NCI-H774 (cell line): ENCODE data around the gene HS1BP3.

Experiments used
- DNase-seq: peaks from one replicate; lab custom pipeline; 2025; lab: John Stamatoyannopoulos, UW

The HS1BP3 gene

DNA sequence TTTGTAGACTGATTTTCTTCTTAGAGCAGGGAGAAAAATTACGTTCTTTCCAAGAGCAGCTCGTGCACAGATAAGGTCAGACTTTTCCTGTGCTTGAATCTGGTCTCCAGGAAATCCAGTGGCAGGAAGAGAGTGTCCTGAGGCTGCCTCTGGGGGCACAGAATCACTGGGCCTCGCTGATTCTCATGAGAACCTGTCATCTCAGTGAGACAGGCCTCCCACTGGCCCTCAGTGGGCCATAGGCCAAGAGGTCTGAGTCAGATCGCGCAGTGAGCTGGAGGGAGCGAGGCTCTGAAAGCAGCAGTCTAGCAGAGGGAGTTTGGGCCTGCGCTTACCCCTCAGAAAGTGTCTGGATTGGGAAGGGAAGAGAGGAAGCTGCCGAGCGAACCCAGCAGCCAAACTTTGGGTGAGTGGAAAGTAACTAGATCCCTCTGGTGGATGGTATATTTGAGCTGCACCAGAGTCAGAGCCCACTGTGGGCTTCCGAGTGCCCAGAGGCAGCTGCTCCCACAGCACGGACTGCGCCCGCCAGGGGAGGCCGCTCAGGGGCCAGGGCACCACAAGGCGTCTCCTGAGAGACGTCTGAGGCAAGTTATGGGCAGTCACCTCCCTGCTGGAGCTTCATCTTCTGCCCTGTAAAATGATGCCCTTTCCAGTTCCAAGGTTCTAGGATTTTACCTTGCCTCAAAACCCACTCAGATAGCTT, 24.2 kb upstream of the HS1BP3 start:
- no peak for DNase-seq

DNA sequence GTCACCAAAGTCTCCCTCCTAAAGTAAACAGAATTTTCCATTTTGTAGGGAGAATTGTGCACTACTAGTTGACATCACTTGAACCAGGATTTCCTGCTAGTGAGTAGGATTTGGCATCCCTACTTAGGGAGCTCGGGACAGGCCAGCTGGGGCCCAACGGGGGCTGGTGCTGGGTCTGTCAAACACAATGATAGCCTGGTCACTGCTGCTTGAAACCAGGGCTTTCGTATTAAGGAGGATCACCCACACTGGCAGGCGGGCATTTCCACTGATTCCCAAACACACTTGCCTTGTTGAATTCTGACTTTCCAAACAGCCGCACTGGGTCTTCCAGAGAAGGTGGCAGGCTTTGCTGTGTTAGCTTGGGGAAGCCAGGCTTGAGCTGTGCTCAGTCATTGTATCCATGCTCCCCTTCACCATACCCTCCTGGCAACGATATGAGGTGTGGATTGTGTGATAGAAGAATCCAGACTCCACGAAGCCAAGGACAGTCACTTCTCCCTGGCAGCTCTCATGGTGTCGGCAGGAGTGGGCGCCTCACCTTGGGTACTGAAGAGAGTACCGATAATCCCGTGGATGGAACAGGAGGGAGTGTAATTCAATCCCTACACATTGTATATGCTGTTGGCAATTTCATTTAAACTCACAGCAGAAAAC, 23.5 kb upstream of the HS1BP3 start:
- DNase-seq: no peak

DNA sequence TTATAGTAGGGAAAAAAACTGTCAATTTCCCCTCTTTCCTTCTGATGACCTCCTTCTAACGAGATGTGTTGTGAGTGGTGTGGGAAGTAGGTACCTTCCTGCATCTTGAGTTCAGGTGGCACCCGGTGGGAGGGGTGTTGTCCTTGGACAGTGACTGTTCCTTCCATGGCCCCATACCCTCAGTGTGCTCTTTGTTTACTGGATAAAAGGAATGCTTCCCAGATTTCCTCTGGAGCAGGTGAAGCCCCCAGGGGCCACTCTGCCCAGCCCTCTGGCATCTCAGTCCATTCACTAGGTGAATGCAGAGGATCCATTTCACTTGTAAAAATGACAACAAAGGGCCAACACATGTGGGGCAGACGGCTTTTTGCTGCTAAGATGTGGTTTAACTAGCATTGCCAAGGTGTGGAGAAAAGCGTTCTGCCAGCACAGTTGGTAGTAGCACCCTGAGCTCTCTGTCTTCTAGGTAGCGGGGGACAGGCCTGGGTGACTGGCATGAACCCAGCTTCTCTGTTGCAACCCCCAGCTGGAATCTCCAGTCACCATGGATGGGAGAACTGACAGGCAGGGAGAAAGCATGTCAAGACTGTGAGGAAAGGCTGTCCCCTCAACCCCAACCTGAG, 22.9 kb upstream of the HS1BP3 start:
- no peak for DNase-seq

DNA sequence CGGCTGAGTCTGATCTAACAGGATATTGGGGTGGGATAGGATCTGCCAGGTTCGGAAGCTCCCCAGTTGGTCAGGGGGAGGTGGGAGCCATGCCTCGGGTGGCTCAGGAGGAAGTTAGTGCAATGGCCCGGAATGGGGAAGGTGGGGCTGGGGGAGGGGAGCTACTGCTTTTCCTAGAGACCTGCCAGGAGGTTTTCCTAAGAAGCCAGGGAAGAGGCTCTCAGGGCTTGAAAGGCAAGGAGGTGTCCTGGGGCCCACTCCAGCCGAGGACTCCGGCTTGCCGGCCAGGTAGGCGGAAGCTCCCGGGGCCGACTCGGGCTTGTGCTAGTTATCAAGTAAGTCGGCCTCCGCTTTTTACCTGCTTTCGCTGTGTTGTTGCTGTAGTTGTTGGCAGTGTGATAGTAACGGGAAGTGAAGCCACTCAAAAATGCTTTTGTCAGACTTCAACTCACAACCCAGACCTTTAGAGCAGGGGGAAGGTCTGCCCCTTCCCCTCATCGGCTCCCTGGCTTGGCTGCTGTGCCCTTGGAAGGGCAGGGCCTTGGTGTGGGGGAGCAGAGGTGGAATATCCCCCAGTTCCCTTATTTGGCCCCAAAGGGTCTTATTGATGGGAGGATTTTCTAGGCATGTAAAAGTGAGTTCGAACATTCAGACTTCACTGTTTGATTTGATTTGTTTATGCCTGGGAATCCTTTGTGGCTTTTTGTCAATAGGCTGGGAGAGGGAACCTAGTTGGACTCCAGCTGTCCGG, 21.5 kb upstream of the HS1BP3 start:
- DNase-seq: no peak

DNA sequence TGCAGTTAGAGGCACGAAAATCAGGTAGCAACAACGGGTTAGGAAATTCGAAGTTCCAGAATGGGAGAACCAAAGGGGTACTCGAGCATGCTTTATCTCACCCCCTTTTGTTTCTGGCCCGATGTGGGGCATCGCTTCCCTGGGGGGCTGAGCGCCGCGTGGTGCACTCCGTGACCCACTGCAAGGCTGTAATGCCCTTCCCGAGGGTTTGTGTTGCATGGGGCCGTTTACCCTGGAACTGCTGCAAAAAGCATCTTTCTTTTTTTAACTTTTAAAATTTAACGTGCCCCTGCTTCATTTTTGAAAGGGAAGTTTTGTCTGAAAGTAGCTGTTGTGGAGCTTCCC, 20.8 kb upstream of the HS1BP3 start:
- no peak for DNase-seq

DNA sequence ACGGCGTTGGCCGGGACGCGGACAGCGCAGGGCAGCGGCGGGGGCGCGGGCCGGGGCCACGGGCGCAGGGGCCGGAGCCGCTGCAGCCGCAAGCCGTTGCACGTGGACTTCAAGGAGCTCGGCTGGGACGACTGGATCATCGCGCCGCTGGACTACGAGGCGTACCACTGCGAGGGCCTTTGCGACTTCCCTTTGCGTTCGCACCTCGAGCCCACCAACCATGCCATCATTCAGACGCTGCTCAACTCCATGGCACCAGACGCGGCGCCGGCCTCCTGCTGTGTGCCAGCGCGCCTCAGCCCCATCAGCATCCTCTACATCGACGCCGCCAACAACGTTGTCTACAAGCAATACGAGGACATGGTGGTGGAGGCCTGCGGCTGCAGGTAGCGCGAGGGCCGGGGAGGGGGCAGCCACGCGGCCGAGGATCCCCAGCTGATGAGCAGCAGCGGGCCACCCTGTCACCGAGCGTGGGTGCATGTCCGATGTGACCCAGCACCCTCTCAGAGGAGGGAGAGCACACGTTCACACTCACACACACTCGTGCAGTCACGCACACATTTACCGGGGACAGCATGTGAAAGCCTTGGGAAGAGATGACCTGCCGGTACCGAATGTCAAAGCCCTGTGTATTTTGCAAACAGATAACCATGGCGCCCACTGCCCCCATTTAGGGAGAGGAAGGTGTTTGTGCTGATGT, 20.3 kb upstream of the HS1BP3 start:
- no peak for DNase-seq

DNA sequence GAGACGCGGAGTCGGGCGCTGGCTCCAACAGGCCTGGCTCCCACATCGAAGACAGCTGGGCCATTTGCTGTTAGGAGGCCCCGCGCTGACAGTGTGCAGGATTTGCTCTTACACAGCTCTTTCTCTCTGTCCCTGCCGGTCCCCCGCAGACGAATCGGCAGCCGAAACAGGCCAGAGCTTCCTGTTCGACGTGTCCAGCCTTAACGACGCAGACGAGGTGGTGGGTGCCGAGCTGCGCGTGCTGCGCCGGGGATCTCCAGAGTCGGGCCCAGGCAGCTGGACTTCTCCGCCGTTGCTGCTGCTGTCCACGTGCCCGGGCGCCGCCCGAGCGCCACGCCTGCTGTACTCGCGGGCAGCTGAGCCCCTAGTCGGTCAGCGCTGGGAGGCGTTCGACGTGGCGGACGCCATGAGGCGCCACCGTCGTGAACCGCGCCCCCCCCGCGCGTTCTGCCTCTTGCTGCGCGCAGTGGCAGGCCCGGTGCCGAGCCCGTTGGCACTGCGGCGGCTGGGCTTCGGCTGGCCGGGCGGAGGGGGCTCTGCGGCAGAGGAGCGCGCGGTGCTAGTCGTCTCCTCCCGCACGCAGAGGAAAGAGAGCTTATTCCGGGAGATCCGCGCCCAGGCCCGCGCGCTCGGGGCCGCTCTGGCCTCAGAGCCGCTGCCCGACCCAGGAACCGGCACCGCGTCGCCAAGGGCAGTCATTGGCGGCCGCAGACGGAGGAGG, 19.6 kb upstream of the HS1BP3 start:
- DNase-seq: no peak

DNA sequence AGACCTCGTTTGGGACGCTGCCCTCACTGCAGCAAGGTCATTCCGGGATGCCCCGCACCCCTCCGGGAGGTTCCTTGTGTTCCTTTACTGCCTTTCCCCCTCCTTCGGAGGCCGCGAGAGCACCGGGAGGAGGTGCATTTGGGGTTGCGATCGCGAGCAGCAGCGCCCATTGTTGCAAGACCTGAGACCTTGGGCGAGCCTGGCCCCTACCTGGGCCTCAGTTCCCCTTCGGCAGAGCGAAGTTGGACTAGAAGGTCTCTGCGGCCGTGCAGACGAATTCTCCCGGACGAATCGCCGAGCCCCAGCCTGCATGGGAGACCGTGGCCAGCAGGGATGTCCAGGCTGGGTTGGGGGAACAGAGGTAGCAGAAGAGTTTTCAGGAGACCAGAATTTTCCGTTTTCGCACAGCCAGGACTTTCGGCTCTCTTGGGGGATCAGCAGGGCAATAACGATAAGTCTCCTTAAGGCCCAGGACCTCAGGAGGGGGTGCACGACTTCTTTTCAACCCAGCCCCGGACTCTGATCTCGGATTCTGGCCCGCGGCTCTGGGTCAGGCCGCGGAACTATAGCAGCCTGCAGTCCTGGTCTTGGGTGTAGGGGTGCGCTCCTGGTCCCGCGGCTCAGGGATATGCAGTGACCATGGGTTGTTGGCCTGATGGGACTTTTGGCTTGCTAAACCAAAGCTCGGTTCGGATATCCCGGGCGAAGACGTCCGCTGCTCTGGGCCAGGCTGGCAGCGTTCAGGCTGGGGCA, 18.8 kb upstream of the HS1BP3 start:
- DNase-seq: no peak

DNA sequence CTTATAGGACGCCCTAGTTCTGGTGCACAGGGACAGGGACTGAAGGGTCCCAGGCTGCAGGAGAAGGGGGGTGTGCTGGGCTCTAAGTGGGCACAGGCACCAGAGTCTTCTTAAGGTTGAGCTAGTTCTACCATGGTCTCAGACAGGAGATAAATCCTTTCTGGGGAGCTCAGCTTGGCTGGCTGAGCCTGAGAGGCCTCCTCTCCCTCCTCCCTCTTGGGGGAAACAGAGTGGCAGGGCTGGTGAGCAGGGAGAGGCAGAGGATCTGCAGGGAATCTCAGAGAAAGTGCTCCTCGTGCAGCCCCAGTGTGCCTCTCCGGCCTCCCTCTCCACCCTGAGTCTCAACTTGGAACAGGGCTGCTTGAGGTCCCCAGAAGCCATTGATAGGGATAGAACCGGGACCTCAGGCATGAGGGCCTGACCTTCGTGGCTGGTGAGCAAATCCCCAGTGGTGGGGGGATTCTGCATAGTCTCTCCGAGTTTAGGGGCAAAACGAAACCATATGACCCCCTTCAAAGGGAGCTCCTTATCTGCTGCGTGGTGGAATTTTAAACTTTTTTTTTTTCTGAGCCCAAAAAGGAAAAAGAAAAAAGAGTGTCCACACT, 18.1 kb upstream of the HS1BP3 start:
- DNase-seq: no peak

DNA sequence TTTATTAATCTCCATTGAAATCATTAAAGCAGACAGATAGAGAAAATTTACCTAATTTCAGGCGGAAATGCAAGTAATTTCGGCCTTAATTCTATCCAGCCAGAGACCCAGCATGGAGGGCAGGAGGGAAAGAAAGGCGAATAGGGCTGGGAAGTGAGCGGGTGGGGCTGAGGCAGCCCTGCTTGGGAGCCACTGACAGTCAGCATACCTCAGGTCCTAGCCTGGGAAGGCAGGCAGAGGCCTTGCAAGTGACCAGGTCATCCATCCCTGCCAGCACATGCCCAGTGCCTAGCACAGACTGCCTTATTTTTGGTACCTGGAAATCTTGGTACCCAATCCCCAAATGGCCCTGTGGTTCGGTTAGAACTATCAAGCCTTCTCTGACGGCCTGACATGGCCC, 17.6 kb upstream of the HS1BP3 start:
- DNase-seq: no peak

DNA sequence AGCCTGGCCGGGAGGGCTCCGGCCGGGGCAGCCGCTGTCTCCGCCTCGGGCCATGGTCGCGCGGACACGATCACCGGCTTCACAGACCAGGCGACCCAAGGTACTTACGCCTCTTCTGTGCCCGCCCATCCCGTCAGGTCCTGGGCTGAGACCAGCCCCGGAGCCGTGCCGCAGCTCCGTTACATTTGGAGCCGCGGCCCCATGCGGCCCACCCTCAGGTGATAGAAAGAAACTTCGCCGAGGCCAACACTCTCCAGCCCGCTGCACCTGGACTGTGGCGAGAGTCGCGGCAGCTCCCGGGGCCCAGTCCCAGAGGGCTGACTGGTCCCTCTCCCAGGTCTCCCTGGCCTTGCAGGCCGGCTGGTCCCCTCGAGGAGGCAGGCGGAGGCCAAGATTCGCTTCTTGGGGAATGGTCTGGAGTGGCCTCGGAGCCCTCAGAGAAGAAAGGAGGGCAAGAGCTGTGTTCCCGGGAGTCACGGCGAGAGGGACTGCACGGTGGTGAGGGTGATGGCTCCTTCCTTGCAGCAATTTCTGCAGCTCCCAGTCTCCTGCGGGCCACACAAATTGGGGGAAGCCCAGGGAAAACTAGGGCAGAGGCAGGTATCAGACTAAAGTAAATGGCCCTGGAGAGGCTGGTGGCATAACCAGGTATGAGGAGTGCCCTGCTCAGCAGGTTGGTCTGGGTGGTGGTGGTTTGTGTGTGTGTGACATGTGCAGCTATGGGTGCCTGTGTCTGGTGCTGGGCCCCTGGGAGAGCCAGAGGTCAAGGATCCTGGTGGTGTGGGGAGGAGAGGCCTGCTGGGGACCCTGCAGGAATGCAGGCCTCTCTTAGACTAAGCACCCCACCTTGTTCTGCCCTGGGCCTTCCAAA, 16.9 kb upstream of the HS1BP3 start:
- DNase-seq: no peak

DNA sequence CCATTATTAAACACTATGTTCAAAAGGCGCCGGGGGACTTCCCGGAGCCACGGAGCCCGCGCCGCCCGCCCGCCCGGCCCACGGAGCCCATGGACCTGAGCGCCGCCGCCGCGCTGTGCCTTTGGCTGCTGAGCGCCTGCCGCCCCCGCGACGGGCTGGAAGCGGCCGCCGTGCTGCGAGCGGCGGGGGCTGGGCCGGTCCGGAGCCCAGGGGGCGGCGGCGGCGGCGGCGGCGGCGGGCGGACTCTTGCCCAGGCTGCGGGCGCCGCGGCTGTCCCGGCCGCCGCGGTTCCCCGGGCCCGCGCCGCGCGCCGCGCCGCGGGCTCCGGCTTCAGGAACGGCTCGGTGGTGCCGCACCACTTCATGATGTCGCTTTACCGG, 16.2 kb upstream of the HS1BP3 start:
- DNase-seq: no peak

DNA sequence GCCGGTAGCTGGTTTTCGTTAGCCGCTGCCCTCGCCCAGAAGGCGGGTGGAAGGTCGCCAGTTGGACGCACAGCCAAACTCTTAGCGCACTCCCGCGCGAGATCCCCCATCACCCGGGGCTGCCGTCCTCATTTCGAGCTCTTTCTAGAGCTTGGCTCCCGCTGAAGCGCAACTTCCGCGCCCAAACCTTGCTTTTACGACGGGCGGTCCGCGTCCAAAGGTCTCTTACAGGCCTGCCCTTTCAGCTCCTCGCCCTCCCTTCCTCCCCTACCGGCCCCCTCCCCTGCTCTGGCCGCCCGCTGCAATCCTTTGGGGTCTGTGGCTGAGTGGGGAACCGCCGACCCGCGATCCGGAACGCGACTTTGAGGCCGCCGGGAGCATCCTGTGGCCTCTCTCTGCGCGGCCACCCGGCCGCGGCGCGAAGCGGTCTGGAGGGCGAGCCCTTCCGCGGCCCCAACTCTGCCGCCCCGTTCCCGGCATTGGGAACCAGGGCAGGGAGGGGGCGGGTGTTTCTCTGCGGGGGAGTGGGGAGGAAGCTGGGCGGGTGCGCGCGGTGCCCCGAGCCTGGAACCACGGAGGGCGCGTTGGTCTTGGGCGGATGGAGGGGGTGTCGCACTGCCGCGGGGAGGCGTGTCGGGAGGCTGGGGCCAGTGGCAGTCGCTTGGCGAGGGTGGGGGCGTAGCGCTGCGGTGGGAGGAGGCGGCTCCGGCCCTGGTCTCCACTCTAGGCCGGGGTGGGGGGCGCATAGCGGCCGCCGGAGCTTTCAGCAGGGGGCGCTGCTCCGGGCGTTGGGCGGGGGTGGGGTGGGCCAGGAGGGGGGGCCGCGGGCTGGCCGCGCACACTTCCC, 15.6 kb upstream of the HS1BP3 start, which contains the start of gene GDF7:
TSS of gene GDF7 (plus strand) at position 841 of the 847 bp plus-strand sequence. CDS start 96 bp downstream, outside the sequence.
- no peak for DNase-seq

DNA sequence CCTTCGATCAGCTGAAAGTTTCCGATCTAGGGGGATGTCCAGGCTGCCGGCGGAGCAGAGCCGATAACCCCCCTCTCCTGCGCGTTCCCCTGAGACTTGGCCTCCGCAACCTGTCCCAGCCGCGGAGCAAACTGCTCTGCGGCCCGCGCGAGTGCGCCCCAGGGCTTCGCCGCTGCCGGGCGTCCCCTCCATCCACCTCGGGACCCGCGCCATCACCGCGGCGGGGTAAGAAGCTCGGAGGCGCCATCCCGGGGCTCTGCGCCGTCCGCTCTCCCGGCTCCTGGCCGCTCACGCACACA, 15.1 kb upstream of the HS1BP3 start:
- no peak for DNase-seq

DNA sequence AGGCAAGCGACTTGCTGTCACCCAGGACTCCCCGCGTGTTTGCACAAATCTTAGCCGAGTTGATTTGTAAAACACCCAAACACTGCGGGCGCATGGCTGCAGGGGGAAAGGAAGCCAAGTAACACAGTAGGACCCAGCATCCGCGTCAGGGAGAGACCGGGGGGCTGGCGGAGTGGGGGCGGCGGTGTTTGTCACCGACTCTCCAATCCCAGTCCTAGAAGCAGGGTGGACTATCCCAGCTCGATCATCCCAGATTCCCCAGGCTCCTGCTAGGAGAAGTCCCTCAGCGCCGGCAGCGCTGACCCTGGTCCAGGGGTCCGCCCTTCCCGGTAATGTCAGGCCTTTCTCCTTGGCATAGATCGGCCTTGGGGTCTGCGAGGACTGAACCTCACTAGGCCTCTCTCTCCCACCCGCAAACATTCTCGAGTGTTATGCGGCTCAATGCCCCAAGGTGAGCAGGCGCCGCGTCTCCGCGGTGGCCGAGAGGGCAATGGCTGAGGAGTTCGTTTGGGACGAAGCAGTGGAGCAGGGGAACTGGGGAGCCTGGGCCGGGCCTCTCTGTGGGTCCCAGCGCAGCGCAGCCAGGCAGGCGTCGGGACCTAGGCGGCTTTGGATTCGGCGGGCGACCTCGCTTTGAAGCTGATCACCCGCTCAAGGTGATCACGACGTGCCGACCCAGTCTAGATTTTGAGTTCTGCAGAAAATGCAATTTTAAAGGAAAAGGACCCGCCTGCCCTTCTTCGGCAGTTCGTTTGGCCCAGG, 14.5 kb upstream of the HS1BP3 start:
- DNase-seq: no peak

DNA sequence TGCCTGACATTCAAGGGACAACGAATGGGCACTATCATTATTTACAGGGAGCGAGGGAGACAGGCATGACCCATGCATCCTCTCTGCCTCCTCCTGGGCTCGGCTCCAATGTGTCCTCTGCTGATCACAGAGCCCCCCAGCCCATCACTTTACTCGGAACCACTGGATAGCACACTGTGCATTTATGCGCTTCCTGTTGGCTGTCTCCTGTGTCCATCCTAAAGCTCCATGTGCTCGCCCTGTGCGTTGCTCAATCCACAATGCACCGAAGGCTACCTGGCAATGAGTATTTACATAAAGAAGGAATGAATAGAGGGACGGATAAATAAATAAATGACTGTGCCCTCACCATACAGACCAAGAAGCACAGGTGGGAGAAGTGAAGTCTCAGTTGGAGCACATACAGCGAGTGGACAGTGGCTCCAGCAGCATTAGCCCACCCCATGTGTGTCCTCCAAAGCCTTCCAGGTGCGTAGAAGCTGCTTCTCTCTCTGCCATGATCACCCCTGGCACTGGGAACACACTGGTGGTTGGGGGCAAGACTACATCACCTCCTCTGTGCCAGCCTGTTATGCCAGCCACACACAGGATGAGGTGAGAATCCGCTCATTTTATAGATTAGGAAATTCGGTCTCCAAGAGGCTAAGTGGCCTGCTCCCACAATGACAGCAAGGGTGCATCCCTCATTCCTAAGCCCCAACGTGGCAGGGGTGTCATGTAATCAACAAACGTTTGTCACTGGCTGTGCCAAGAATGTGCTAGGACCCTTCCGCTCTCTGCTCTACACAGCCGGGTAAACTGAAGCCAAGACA, 13.7 kb upstream of the HS1BP3 start:
- no peak for DNase-seq

DNA sequence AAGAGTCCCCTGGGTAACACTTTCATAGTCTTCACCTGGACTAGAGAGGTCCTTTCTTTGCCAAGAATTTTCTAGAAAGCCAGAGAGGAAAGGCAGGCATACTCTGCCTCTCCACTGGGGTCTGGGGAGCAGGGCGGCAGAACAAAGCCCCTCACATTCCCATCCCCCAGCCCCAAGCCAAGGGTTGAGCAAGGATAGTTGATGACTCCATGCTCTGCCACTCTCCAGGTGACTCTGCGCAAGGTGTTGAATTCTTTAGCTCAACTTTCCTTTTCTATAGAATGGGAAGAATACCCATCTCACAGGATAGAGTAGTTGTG, 13.1 kb upstream of the HS1BP3 start:
- no peak for DNase-seq
